IgD-negative memory B cell (primary cell): ENCODE results near the gene ALDOC. TPM values are rescaled to one million over a fixed set of nuclear protein-coding genes. Genes with fewer than 3 reads are reported as not detected.
A peak's percentile ranks its signal among the peaks of the same experiment; 100 is the strongest.

Experiments
- H3K27ac Mint-ChIP-seq, 3 donors: one replicate each; pipeline ENCODE4 v1.8.0; 2020 to 2022; ENCODE audit warnings: mild to moderate bottlenecking in 3 of 3, mixed read lengths in 3 of 3, moderate library complexity in 1 of 3
- H3K27me3 Mint-ChIP-seq: one replicate; pipeline ENCODE4 v1.8.0; 2021; ENCODE audit warnings: mixed read lengths
- H3K36me3 Mint-ChIP-seq: one replicate; pipeline ENCODE4 v1.8.0; 2020; ENCODE audit warnings: mild to moderate bottlenecking, mixed read lengths
- H3K4me1 Mint-ChIP-seq, 3 donors: one replicate each; pipeline ENCODE4 v1.8.0; 2020 to 2022; ENCODE audit warnings: mixed read lengths in 3 of 3, mild to moderate bottlenecking in 1 of 3
- H3K4me3 Mint-ChIP-seq, 4 donors: one replicate each; pipeline ENCODE4 v1.8.0; 2020 to 2022; ENCODE audit warnings: mild to moderate bottlenecking in 4 of 4, mixed read lengths in 4 of 4, moderate library complexity in 3 of 4
- H3K9me3 Mint-ChIP-seq, 3 donors: one replicate each; pipeline ENCODE4 v1.8.0; 2020 to 2021; ENCODE audit warnings: mixed read lengths in 3 of 3, mild to moderate bottlenecking in 1 of 3
- polyA plus RNA-seq: library from polyadenylated mRNA; unstranded; fragments of 300-500 nt; fragmentation: Illumina TruSeq; gene quantifications from one replicate; pipeline ENCODE4 v1.2.3, GENCODE V29; 2021

The ALDOC gene
- polyA plus RNA-seq, 1 donor from 2014 or later = 28.0 TPM

- Mint-ChIP-seq H3K36me3 (no peaks in the 10 kb centered on the region), H3K4me3 (no peak overlapping the region), H3K27ac (no peak overlapping the region), H3K9me3 (no peaks in the 10 kb centered on the region), H3K27me3 (peaks cover 1% of the 10 kb centered on the region), H3K4me1 (peaks cover 0 to 1% (median 0%) of the 10 kb centered on the region in 3 donors)
These were observed 39.5 kb downstream of the ALDOC start for GRCh38 chr17:28537219-28537610.

- Mint-ChIP-seq H3K27me3 (peaks cover 1% of the 10 kb centered on the region), H3K27ac (no peak overlapping the region), H3K36me3 (no peaks in the 10 kb centered on the region), H3K4me3 (no peak overlapping the region), H3K4me1 (peaks cover 0 to 1% (median 0%) of the 10 kb centered on the region in 3 donors), H3K9me3 (no peaks in the 10 kb centered on the region)
These were observed 40.0 kb downstream of the ALDOC start for GRCh38 chr17:28536532-28537218.

- H3K36me3 Mint-ChIP-seq = no peaks in the 10 kb centered on the region
- peaks cover 1% of the 10 kb centered on the region for H3K27me3 Mint-ChIP-seq
- H3K27ac Mint-ChIP-seq = peak overlapping the region in 1 of 3 donors; percentile 62
- no peak overlapping the region for H3K4me3 Mint-ChIP-seq
- H3K9me3 Mint-ChIP-seq = no peaks in the 10 kb centered on the region
- peaks cover 0 to 1% (median 0%) of the 10 kb centered on the region in 3 donors for H3K4me1 Mint-ChIP-seq
These were observed 41.8 kb downstream of the ALDOC start for GRCh38 chr17:28534740-28535375.

GRCh38 chr17:28533091-28533807, 43.4 kb downstream of the ALDOC start:
- H3K9me3 Mint-ChIP-seq = no peaks in the 10 kb centered on the region
- H3K4me3 Mint-ChIP-seq = no peak overlapping the region
- no peak overlapping the region for H3K27ac Mint-ChIP-seq
- H3K36me3 Mint-ChIP-seq = peaks cover 1% of the 10 kb centered on the region
- H3K4me1 Mint-ChIP-seq = peaks cover 0 to 1% (median 0%) of the 10 kb centered on the region in 3 donors
- H3K27me3 Mint-ChIP-seq = peaks cover 1% of the 10 kb centered on the region

- Mint-ChIP-seq H3K9me3 (no peaks in the 10 kb centered on the region), H3K27ac (no peak overlapping the region), H3K36me3 (peaks cover 1% of the 10 kb centered on the region), H3K4me1 (no peaks in the 10 kb centered on the region), H3K27me3 (peaks cover 1% of the 10 kb centered on the region), H3K4me3 (no peak overlapping the region)
These were observed 44.4 kb downstream of the ALDOC start for GRCh38 chr17:28532050-28532960.

GRCh38 chr17:28530926-28531325, 45.8 kb downstream of the ALDOC start:
- Mint-ChIP-seq H3K4me1 (no peaks in the 10 kb centered on the region), H3K9me3 (no peaks in the 10 kb centered on the region), H3K27me3 (peaks cover 1% of the 10 kb centered on the region), H3K4me3 (no peak overlapping the region), H3K36me3 (peaks cover 1% of the 10 kb centered on the region), H3K27ac (no peak overlapping the region)

- Mint-ChIP-seq H3K4me3 (no peak overlapping the region), H3K9me3 (no peaks in the 10 kb centered on the region)
These were observed 46.4 kb downstream of the ALDOC start for GRCh38 chr17:28530250-28530649.

GRCh38 chr17:28529013-28529400, 47.7 kb downstream of the ALDOC start:
- no peak overlapping the region for H3K27ac Mint-ChIP-seq
- no peak overlapping the region for H3K4me3 Mint-ChIP-seq
- peaks cover 4% of the 10 kb centered on the region for H3K36me3 Mint-ChIP-seq
- no peaks in the 10 kb centered on the region for H3K9me3 Mint-ChIP-seq
- H3K27me3 Mint-ChIP-seq = peaks cover 1% of the 10 kb centered on the region
- no peaks in the 10 kb centered on the region for H3K4me1 Mint-ChIP-seq

More at GRCh38 chr17:28530250-28530649, 46.4 kb downstream of the ALDOC start:
- Mint-ChIP-seq H3K36me3 (peaks cover 1% of the 10 kb centered on the region), H3K4me1 (no peaks in the 10 kb centered on the region), H3K27ac (no peak overlapping the region), H3K27me3 (peaks cover 1% of the 10 kb centered on the region)

- Mint-ChIP-seq H3K27ac (no peak overlapping the region), H3K27me3 (peaks cover 1% of the 10 kb centered on the region), H3K4me1 (no peaks in the 10 kb centered on the region)
These were observed 48.2 kb downstream of the ALDOC start for GRCh38 chr17:28528327-28529012.

GRCh38 chr17:28527859-28528258, 48.8 kb downstream of the ALDOC start:
- peaks cover 4% of the 10 kb centered on the region for H3K36me3 Mint-ChIP-seq
- no peaks in the 10 kb centered on the region for H3K27me3 Mint-ChIP-seq
- H3K27ac Mint-ChIP-seq = no peak overlapping the region
- H3K4me3 Mint-ChIP-seq = no peak overlapping the region
- no peaks in the 10 kb centered on the region for H3K4me1 Mint-ChIP-seq
- H3K9me3 Mint-ChIP-seq = no peaks in the 10 kb centered on the region

More at GRCh38 chr17:28528327-28529012, 48.2 kb downstream of the ALDOC start:
- no peaks in the 10 kb centered on the region for H3K9me3 Mint-ChIP-seq
- H3K4me3 Mint-ChIP-seq = peak overlapping the region in 1 of 4 donors; percentile 28
- H3K36me3 Mint-ChIP-seq = peaks cover 4% of the 10 kb centered on the region

- no peaks in the 10 kb centered on the region for H3K9me3 Mint-ChIP-seq
- H3K36me3 Mint-ChIP-seq = peaks cover 4% of the 10 kb centered on the region
- H3K27me3 Mint-ChIP-seq = no peaks in the 10 kb centered on the region
- H3K4me1 Mint-ChIP-seq = no peaks in the 10 kb centered on the region
- H3K27ac Mint-ChIP-seq = peak overlapping the region in 1 of 3 donors; percentile 18
- H3K4me3 Mint-ChIP-seq = no peak overlapping the region
These were observed 49.5 kb downstream of the ALDOC start for GRCh38 chr17:28527181-28527681.

GRCh38 chr17:28526381-28526780, 50.3 kb downstream of the ALDOC start:
- no peaks in the 10 kb centered on the region for H3K9me3 Mint-ChIP-seq
- H3K4me3 Mint-ChIP-seq = no peak overlapping the region
- H3K4me1 Mint-ChIP-seq = no peaks in the 10 kb centered on the region
- no peaks in the 10 kb centered on the region for H3K27me3 Mint-ChIP-seq
- peaks cover 4% of the 10 kb centered on the region for H3K36me3 Mint-ChIP-seq
- no peak overlapping the region for H3K27ac Mint-ChIP-seq

- H3K4me1 Mint-ChIP-seq = peaks cover 0 to 3% (median 3%) of the 10 kb centered on the region in 3 donors
- H3K27ac Mint-ChIP-seq = no peak overlapping the region
- H3K36me3 Mint-ChIP-seq = peaks cover 4% of the 10 kb centered on the region
- H3K27me3 Mint-ChIP-seq = no peaks in the 10 kb centered on the region
- no peaks in the 10 kb centered on the region for H3K9me3 Mint-ChIP-seq
- H3K4me3 Mint-ChIP-seq = no peak overlapping the region
These were observed 51.9 kb downstream of the ALDOC start for GRCh38 chr17:28524476-28525424.
